HG03442 (cell line): ENCODE measurements around the gene IFITM10.
"Not testable (repeated sequence)": the region's sequence is repeated elsewhere in the genome, so short reads cannot be mapped to it uniquely, and the experiment has no call there.

ENCODE experiments used
- ATAC-seq: cut with Tn5 transposase; IDR thresholded peaks from one replicate; pipeline ENCODE4 v1.9.1; 2021; ENCODE audit warnings: mild to moderate bottlenecking, moderate library complexity; ENCODE audit not compliant: unreplicated experiment

Gene IFITM10

GRCh38 chr11:1693327-1694063 lies 56.9 kb downstream of the IFITM10 start:
- no peak for ATAC-seq

DNA sequence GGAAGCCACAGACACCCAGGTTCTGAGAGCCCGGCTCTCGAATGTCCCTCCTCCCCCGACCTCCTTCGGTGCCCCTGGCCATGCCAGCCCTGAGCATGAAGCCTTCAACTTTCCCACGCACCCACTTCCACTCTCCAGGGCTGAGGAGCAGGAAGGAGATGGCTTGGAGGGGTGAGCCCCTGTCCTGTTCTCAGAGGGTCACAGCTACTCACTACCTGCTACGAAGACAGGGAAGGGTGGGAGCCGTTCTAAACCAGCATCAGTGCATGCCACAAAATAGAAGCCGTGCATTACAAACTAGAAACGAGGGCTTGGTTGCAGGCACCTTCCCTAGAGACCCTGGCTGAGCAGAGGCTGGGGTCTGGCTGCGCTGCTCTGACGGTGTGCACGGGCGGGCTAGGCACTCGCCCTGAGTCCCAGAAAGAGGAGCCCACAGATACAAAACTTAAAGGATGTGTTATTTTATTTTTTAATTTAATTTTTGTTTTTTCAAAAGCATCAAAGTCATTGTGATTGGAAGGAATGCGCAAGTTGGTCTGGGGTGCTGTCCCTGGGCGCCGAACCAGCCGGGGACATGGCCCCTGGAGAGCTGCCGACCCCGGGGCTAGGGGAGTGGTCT lies 57.6 kb downstream of the IFITM10 start:
- ATAC-seq, result no peak

DNA sequence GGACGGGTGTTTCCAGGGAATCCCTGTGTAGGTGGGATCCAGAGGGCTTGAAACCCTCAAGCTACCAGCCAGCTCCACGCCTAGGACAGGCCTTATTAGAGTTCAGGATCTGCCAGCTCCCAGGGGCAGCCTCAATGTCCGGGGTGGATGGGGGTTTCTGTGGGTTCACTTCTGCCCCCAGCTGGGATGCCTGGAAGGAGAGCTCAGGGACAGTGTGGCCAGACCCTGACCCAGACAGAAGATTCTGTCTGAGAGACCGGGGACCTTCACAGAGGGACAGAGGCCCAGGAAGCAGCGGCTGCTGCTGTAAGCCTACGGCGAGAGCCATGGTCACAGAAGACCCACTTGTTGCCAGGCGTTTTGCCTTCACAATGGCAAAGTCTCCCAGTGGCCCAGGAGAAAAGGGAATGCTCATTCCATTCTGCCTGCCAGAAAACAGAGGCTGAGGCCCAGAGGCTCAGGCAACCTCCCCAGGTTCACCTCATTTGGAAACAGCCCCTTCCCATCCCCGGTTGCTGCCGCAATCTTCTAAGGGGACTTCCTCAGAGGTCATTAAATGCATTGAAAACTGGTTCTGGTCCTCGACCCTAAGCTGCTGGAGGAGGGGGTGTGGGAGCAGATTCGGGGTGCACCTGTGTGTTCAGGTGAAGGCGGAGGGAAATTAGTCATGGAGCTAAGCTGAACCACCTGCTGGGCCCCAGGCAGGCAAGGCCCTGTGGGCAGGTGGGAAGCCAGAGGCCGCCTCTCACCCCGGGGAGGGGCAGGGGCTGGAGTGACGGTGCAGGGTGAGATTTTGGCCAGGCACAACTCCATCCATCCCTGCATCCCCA lies 58.3 kb downstream of the IFITM10 start:
- ATAC-seq, result no peak

GRCh38 chr11:1691026-1691877 lies 59.1 kb downstream of the IFITM10 start:
- no peak for ATAC-seq

DNA sequence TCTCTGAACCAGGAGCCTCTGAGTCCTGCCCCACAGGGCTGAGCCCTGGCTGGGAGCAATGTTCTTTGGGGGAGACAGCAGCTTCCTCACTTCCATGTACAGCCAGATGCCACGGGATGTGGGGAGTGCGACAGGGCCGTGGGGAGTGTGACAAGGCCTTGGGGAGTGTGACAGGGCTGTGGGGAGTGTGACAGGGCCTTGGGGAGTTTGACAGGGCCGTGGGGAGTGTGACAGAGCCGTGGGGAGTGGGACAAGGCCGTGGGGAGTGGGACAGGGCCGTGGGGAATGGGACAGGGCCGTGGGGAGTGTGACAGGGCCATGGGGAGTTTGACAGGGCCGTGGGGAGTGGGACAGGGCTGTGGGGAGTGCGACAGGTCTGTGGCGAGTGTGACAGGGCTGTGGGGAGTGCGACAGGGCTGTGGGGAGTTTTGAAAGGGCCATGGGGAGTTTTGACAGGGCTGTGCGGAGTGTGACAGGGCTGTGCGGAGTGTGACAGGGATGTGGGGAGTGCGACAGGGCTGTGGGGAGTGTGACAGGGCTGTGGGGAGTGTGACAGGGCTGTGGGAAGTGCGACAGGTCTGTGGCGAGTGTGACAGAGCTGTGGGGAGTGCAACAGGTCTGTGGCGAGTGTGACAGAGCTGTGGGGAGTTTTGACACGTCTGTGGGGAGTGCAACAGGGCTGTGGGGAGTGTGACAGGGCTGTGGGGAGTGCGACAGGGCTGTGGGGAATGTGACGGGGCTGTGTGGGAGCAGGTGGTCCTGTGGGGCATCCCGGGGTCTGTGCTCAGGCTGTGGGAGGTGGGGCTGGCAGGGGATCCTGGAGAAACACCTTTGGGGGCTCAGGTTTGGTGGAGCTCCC lies 60.0 kb downstream of the IFITM10 start:
- no peak for ATAC-seq

DNA sequence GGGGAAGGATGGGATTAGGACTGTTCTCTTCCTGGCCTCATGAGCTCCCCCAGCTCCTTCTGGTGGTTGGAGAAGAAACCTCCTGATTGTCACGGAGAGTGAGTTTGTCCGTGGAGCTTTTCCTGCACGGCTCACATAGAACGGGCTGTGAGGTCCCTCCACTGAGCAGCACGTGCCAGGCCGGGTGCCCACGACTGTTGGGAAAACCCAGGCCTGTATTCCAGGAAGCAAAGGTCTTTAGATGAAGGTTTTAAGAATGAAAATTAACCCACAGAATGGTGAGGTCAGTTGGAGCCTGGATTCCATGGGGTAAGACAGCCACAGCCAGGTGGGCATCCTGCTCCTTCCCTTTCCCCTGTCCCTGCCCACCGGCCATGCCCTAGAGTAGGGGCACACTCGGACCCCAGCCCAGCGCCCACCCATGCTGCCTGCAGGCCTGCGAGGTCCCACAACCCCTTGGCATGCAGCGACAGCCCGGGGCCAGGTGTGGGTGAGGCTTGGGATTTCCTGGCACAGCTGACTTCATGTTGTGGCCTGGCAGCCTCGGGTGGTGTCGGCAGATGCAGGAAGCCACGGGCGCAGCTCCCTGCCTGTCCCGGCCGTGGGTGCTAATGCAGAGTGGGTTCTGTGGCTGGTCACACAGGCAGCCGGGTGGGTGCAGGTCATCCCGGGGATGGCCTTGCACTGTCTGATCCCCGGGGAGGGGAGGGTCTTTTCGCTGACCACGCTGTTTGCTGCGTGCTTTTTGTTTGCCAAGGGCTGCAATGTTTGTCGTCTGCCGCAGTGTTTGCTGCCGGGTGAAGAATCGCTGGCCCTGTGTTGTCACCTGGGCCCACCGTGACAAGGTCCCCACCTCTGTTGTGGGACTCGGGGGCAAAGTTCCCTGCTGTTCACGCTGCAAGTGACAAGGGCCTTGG lies 60.9 kb downstream of the IFITM10 start:
- ATAC-seq, result not testable (repeated sequence)

DNA sequence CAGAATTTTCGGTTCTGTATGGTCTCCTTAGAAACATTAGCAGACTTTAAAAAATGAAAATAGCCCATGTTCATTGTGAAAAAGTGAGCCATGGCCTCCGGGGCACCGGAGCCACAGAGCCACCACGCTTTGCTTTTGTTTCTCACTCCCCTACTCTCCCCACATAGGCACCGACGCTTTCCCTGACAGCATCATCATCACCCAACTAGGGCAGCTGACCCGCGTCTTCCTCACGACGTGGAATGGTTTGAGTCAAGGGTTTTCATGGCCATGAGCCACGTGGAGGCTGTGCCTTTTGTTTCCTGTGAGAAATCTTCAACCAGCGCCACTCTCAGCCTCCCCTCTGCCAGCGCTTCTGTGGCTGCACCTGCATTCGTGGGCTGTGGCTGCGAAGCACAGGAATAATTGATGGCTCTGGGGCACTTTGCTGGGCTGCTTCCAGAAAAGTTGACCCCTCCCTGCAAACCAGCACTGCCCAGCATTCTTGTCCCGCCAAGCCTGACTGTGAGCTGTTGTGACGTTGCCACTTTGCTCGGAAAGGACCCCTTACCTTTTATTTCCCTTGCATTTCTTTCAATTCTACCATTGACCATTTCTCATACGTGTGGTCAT lies 62.0 kb downstream of the IFITM10 start:
- ATAC-seq, result not testable (repeated sequence)

- ATAC-seq, result not testable (repeated sequence)
Measured at GRCh38 chr11:1686220-1686619, 64.2 kb downstream of the IFITM10 start.

DNA sequence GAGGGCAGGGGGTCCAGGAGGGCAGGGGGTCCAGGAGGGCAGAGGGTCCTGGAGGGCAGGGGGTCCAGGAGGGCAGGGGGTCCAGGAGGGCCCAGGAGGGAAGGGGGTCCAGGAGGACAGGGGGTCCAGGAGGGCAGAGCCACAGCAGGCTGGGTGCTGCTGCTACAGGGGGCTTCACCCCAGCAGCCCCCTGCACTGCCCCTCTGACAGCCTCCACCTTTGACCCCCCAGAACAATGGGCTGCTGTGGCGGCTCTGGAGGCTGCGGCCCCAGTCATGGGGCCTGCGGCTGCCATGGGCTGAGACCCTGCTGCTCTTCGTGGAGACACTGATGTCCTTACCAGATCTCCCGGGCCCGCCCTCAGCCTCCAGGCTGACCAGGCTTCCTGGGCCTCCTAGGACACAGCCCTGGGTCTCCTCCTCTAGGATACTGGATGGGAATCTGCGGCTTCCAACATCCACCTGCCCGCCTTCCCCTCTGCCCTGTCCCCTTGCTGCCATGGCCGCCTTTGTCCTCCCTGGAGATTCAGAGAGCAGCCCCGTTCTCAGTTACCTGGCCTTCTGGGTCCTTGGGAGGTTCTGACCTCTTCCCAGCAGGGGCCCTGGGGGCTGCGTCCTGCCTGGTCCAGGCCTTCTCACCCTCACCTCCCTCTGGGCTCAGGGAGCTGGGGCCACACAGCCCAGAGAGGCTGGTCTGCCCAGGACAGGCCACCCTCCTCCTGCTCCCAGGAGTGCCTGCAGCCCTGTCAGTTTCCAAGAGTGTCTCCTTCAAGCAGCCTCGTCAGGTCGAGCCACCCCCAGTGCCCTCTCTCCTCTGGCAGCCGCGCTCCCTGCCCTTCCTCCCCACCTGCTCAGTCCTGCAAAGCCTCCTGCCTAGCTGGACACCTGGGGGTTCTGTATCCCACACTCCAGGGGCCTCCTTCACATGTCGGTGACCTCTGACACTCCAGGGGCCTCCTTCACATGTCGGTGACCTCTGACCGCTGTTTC lies 65.2 kb downstream of the IFITM10 start:
- not testable (repeated sequence) for ATAC-seq

DNA sequence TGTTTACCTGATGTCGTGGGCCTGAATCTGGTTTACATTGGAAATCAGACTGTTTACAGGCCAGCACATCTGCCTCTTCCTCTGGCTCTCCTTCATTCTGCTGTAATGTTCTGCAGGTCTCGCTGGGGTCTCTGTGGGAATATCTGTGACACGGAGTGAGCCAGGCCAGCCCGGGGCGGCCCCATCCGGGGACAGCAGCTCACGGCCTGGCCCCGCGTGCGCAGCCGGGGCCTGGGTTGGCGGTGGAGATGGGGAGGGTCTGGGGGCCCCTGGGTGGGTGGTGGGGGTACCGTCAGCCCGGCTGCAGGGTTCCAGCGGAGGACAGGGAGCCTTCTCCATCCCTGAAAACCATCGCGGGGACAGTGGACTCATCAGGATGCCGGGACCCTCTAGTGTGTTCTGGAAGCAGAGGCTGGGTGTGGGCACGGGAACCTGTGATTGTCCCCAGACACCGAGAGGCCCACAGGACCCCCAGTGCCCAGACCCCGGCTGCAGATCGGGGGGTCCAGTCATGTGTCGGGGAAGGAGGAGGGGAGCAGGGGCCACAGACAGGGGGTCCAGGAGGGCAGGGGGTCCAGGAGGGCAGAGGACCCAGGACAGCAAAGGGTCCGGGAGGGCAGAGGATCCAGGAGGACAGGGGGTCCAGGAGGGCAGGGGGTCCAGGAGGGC lies 66.4 kb downstream of the IFITM10 start:
- ATAC-seq, result not testable (repeated sequence)

GRCh38 chr11:1683216-1683615 lies 67.2 kb downstream of the IFITM10 start:
- ATAC-seq, result not testable (repeated sequence)
